ENCODE results near the gene CCS.
"Not testable (repeated sequence)": the region's sequence is repeated elsewhere in the genome, so short reads cannot be mapped to it uniquely, and the experiment has no call there.

Gene CCS

GRCh38 chr11:66592457-66593302, at the start of gene CCS, which contains the start of gene CCDC87:
TSS of gene CCS (plus strand) at chr11:66593185. CDS start at chr11:66593262, 77 bp downstream.
TSS of gene CCDC87 (minus strand) at chr11:66593063. CDS start at chr11:66593015, 48 bp downstream.
- DNase-seq, result peak; percentile 99

GRCh38 chr11:66543263-66544107, 49.5 kb upstream of the CCS start:
- DNase-seq, result peak; percentile 28

GRCh38 chr11:66544952-66545351, 48.0 kb upstream of the CCS start:
- not testable (repeated sequence) for DNase-seq

GRCh38 chr11:66545701-66546367, 47.2 kb upstream of the CCS start, which contains the start of gene ZDHHC24:
TSS of gene ZDHHC24 (minus strand) at chr11:66546048. CDS start at chr11:66546003, 45 bp downstream.
- peak; percentile 99 for DNase-seq

GRCh38 chr11:66546368-66546965, 46.5 kb upstream of the CCS start, which contains the start of gene ACTN3:
TSS of gene ACTN3 (plus strand) at chr11:66546903. CDS start at chr11:66546938, 35 bp downstream.
- DNase-seq, result no peak

GRCh38 chr11:66546966-66547661, 45.9 kb upstream of the CCS start:
- no peak for DNase-seq

GRCh38 chr11:66547662-66548009, 45.3 kb upstream of the CCS start:
- DNase-seq, result no peak

GRCh38 chr11:66548041-66548440, 44.9 kb upstream of the CCS start:
- DNase-seq, result no peak

GRCh38 chr11:66548774-66549630, 44.0 kb upstream of the CCS start:
- no peak for DNase-seq

GRCh38 chr11:66549696-66550095, 43.3 kb upstream of the CCS start:
- no peak for DNase-seq

- no peak for DNase-seq
These were observed 42.1 kb upstream of the CCS start for GRCh38 chr11:66550887-66551286.

GRCh38 chr11:66554602-66555001, 38.4 kb upstream of the CCS start:
- DNase-seq, result no peak

GRCh38 chr11:66555416-66555815, 37.6 kb upstream of the CCS start:
- DNase-seq, result no peak

GRCh38 chr11:66556086-66556485, 36.9 kb upstream of the CCS start:
- no peak for DNase-seq

GRCh38 chr11:66557733-66558326, 35.2 kb upstream of the CCS start:
- DNase-seq, result no peak

GRCh38 chr11:66559142-66559865, 33.7 kb upstream of the CCS start:
- no peak for DNase-seq

GRCh38 chr11:66559866-66560676, 32.9 kb upstream of the CCS start:
- DNase-seq, result no peak

GRCh38 chr11:66561178-66561974, 31.6 kb upstream of the CCS start:
- DNase-seq, result no peak

Data from suppressor macrophage treated with lipopolysaccharide for 4 hours (primary cell).